HCT116 (cell line): ENCODE measurements around the gene PRMT7.

Experiments used
- CEBPB ChIP-seq: IDR thresholded peaks from 2 replicates; pipeline ENCODE4 v1.6.1; 2012; ENCODE audit warnings: low read depth
- CTCF ChIP-seq, 3 experiments: fragments of 200-600 bp in 1 of 3; sonication (generic) in 1 of 3; IDR thresholded peaks in 2 of 3; conservative IDR thresholded peaks in 1 of 3; 2 replicates each; pipeline ENCODE4 v1.5.1; 2012 to 2017; ENCODE audit warnings: low read depth in 2 of 3, low read length in 2 of 3, antibody characterized with exemption in 1 of 3, borderline replicate concordance in 1 of 3, control low read depth in 1 of 3, mild to moderate bottlenecking in 1 of 3, mixed read lengths in 1 of 3, mixed run types in 1 of 3, moderate library complexity in 1 of 3; ENCODE audit not compliant: insufficient read depth in 1 of 3
- EZH2 ChIP-seq: fragments of 200-600 bp; sonication (generic); IDR thresholded peaks from 2 replicates; pipeline ENCODE4 v1.6.1; 2017; ENCODE audit warnings: antibody characterized with exemption, mixed run types
- EZH2phosphoT487 ChIP-seq: fragments of 200-600 bp; IDR thresholded peaks from 2 replicates; pipeline ENCODE4 v1.6.1; 2018; ENCODE audit warnings: antibody characterized with exemption, borderline replicate concordance
- POLR2AphosphoS5 ChIP-seq: IDR thresholded peaks from 2 replicates; pipeline ENCODE4 v1.6.1; 2011; ENCODE audit warnings: mild to moderate bottlenecking, low read depth, low read length, moderate library complexity
- REST ChIP-seq: IDR thresholded peaks from 2 replicates; pipeline ENCODE4 v1.6.1; 2012; ENCODE audit warnings: low read depth
- SIN3A ChIP-seq: IDR thresholded peaks from 2 replicates; pipeline ENCODE4 v1.6.1; 2012; ENCODE audit warnings: low read depth
- TCF7L2 ChIP-seq: IDR thresholded peaks from 2 replicates; pipeline ENCODE4 v1.7.0; 2011; ENCODE audit warnings: borderline replicate concordance, inconsistent platforms; ENCODE audit not compliant: insufficient read depth, insufficient read length; ENCODE audit errors: extremely low read depth
- ZBTB33 ChIP-seq: IDR thresholded peaks from 2 replicates; pipeline ENCODE4 v1.6.1; 2011; ENCODE audit warnings: mild to moderate bottlenecking, low read length, moderate library complexity; ENCODE audit not compliant: insufficient replicate concordance; ENCODE audit errors: extremely low read depth
- ZNF274 ChIP-seq: fragments of 200-500 bp; sonication (Bioruptor generic); IDR thresholded peaks from 2 replicates; pipeline ENCODE4 v1.6.1; 2014; ENCODE audit warnings: mild to moderate bottlenecking, low read depth, low read length, inconsistent platforms

- TF ChIP-seq EZH2 (no peak), SIN3A (no peak), CTCF (IDR thresholded peaks at IDR 0.05 in 2 of 3, conservative IDR thresholded peaks at IDR 0.05 in 1 of 3; ENCODE audit: borderline replicate concordance in 1 of 3, insufficient read depth in 1 of 3, low read depth in 2 of 3, low read length in 2 of 3) (no peak), ZNF274 (no peak), EZH2phosphoT487 (no peak), REST (no peak), POLR2AphosphoS5 (no peak), ZBTB33 (no peak), TCF7L2 (no peak), CEBPB (no peak)
These were observed 90.2 kb downstream of the PRMT7 start for GRCh38 chr16:68400924-68401460.
